Measurements from ENCODE around the gene PTPRG. TPM values are rescaled to one million over a fixed set of nuclear protein-coding genes. Genes with fewer than 3 reads are reported as not detected.

The PTPRG gene
- total RNA-seq, 2 experiments from 2014 or later: 0.13 to 0.70 TPM

DNA sequence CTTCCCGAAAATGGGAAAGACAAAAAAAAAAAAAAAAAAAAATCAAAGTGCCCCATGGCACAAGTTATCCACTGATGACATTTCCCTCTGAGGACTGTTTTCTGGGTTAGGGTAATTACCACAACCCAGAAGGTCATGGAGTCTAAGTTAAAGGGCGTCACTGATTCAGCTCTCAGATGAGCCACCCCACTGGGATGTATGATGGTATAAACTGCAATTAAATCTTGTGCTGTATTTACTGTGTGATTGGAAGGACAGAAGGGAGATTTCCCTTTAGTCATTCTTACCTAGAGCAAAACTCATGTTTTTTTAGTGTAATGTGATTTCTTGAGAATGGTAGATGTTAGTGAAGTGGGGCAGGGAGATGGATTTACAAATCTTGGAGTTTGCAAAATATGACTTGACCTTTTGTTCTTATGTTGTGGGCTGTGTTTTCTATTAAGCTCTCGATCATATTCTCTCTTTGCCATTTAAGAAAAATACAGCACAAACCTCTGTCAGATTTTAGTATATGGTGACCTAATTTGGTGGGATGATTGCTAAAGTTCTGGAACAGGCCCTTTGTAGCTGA, 244.2 kb downstream of the PTPRG start:
- intact Hi-C loops (cut with micrococcal nuclease; ENCODE audit: unreplicated experiment): no loop called here
- Histone ChIP-seq H2AFZ (ENCODE audit: low read length) (no peak overlapping the region), H3K36me3 (ENCODE audit: insufficient read depth, low read length) (no peaks in the 10 kb centered on the region), H3K79me2 (ENCODE audit: insufficient read depth, low read depth, low read length) (no peaks in the 10 kb centered on the region), H3K4me1 (ENCODE audit: insufficient read depth, low read length, poor library complexity, severe bottlenecking) (no peaks in the 10 kb centered on the region), H3K4me2 (ENCODE audit: low read length) (no peak overlapping the region), H3K4me3 (ENCODE audit: low read depth, low read length, poor library complexity, severe bottlenecking) (no peak overlapping the region), H4K20me1 (ENCODE audit: insufficient read depth, low read length) (no peaks in the 10 kb centered on the region), H3K9me2 (ENCODE audit: insufficient read depth, low read length) (no peaks in the 10 kb centered on the region), H3K9me3 (ENCODE audit: low read length) (no peaks in the 10 kb centered on the region), H3K27ac (ENCODE audit: low read depth, low read length, poor library complexity, severe bottlenecking) (no peak overlapping the region)
- BruUV-seq (replicated peaks): no TSS peak
- no peak for DNase-seq (ENCODE audit: low spot score)
- TF ChIP-seq EZH2phosphoT487 (IDR thresholded peaks at IDR 0.05; ENCODE audit: borderline replicate concordance, low read depth, low read length) (no peak), CTCF (conservative IDR thresholded peaks at IDR 0.05; ENCODE audit: low read length) (no peak)
- ChIA-PET POLR2A (no interaction called here), CTCF (ENCODE audit: unreplicated experiment) (no interaction called here)

DNA sequence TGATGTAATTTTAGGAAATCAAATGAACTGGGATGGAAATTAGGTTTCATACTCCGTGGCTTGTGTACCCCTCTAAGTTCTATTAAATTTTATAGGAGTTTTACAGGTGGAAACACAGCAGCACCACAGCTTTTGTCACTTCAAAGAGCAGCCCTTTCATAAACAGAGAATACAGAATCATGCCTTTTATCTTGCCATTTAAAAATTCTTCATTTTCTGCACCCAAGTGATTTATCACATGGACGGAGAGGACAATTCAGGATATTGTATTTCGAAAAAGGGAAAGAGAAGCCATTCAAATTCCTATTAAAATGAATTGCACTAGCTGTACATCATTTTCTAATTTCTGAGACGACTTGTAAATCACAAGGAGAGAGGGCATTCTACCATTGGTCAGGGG, 245.4 kb downstream of the PTPRG start:
- no peaks in the 10 kb centered on the region for H3K4me1 ChIP-seq (ENCODE audit: insufficient read depth, low read length, poor library complexity, severe bottlenecking)
- no peak for TF ChIP-seq EZH2phosphoT487 (IDR thresholded peaks at IDR 0.05; ENCODE audit: borderline replicate concordance, low read depth, low read length)
- TF ChIP-seq CTCF (conservative IDR thresholded peaks at IDR 0.05; ENCODE audit: low read length): no peak
- no peak overlapping the region for H2AFZ ChIP-seq (ENCODE audit: low read length)
- CTCF ChIA-PET (ENCODE audit: unreplicated experiment): no interaction called here
- POLR2A ChIA-PET: no interaction called here
- H3K27ac ChIP-seq (ENCODE audit: low read depth, low read length, poor library complexity, severe bottlenecking): no peak overlapping the region
- BruUV-seq (replicated peaks): no TSS peak
- no peak for DNase-seq (ENCODE audit: low spot score)
- H3K4me2 ChIP-seq (ENCODE audit: low read length): no peak overlapping the region
- intact Hi-C loops (cut with micrococcal nuclease; ENCODE audit: unreplicated experiment): no loop called here
- H3K9me3 ChIP-seq (ENCODE audit: low read length): no peaks in the 10 kb centered on the region
- no peaks in the 10 kb centered on the region for H4K20me1 ChIP-seq (ENCODE audit: insufficient read depth, low read length)
- no peaks in the 10 kb centered on the region for H3K79me2 ChIP-seq (ENCODE audit: insufficient read depth, low read depth, low read length)
- H3K36me3 ChIP-seq (ENCODE audit: insufficient read depth, low read length): no peaks in the 10 kb centered on the region
- H3K9me2 ChIP-seq (ENCODE audit: insufficient read depth, low read length): no peaks in the 10 kb centered on the region
- no peak overlapping the region for H3K4me3 ChIP-seq (ENCODE audit: low read depth, low read length, poor library complexity, severe bottlenecking)

GRCh38 chr3:61807865-61808276, 246.5 kb downstream of the PTPRG start:
- ChIA-PET CTCF (ENCODE audit: unreplicated experiment) (no interaction called here), POLR2A (no interaction called here)
- intact Hi-C loops (cut with micrococcal nuclease; ENCODE audit: unreplicated experiment): no loop called here

More at GRCh38 chr3:61807865-61808276, 246.5 kb downstream of the PTPRG start:
- BruUV-seq (replicated peaks): no TSS peak
- Histone ChIP-seq H3K4me1 (ENCODE audit: insufficient read depth, low read length, poor library complexity, severe bottlenecking) (no peaks in the 10 kb centered on the region), H2AFZ (ENCODE audit: low read length) (no peak overlapping the region), H3K4me3 (ENCODE audit: low read depth, low read length, poor library complexity, severe bottlenecking) (no peak overlapping the region), H3K36me3 (ENCODE audit: insufficient read depth, low read length) (no peaks in the 10 kb centered on the region), H4K20me1 (ENCODE audit: insufficient read depth, low read length) (no peaks in the 10 kb centered on the region), H3K79me2 (ENCODE audit: insufficient read depth, low read depth, low read length) (no peaks in the 10 kb centered on the region), H3K9me3 (ENCODE audit: low read length) (no peaks in the 10 kb centered on the region), H3K27ac (ENCODE audit: low read depth, low read length, poor library complexity, severe bottlenecking) (no peak overlapping the region), H3K4me2 (ENCODE audit: low read length) (no peak overlapping the region), H3K9me2 (ENCODE audit: insufficient read depth, low read length) (no peaks in the 10 kb centered on the region)
- no peak for DNase-seq (ENCODE audit: low spot score)
- no peak for TF ChIP-seq CTCF (conservative IDR thresholded peaks at IDR 0.05; ENCODE audit: low read length)
- no peak for TF ChIP-seq EZH2phosphoT487 (IDR thresholded peaks at IDR 0.05; ENCODE audit: borderline replicate concordance, low read depth, low read length)
